Mesodermal cell (in vitro differentiated cells): Measurements from ENCODE around the gene GARIN5A.

Source experiments
- H3K27ac ChIP-seq: 2 replicates; pipeline ENCODE4 v1.7.0; 2013; ENCODE audit warnings: mild to moderate bottlenecking, low read depth, low read length, moderate library complexity; ENCODE audit not compliant: severe bottlenecking
- H3K36me3 ChIP-seq: 2 replicates; pipeline ENCODE4 v1.7.1; 2013; ENCODE audit warnings: mild to moderate bottlenecking, low read length, moderate library complexity; ENCODE audit not compliant: control insufficient read depth, insufficient read depth
- H3K4me1 ChIP-seq: one replicate; pipeline ENCODE4 v1.7.1; 2013; ENCODE audit warnings: mild to moderate bottlenecking, low read length; ENCODE audit not compliant: insufficient read depth, control insufficient read depth, poor library complexity, severe bottlenecking
- H3K4me3 ChIP-seq: 2 replicates; pipeline ENCODE4 v1.7.0; 2013; ENCODE audit warnings: low read length, control low read depth, mild to moderate bottlenecking; ENCODE audit not compliant: insufficient read depth, poor library complexity, severe bottlenecking; ENCODE audit errors: extremely low read depth
- H3K9me3 ChIP-seq: 2 replicates; pipeline ENCODE4 v1.7.1; 2013; ENCODE audit warnings: mild to moderate bottlenecking, low read length, moderate library complexity; ENCODE audit not compliant: control insufficient read depth
- WGBS, 2 experiments: methylation state at CpG; one replicate each; pipeline ENCODE4 v1.1.5; 2013; ENCODE audit warnings: missing lambda C conversion rate in 2 of 2; ENCODE audit not compliant: insufficient coverage in 2 of 2; 5-methylcytosine and 5-hydroxymethylcytosine counted together

The GARIN5A gene

GRCh38 chr19:50432221-50433028 lies 44.2 kb downstream of the GARIN5A start, which contains the start of gene MYBPC2:
MYBPC2 (plus strand) TSS chr19:50432892; CDS start chr19:50432954, 62 bp downstream.
- no peaks in the 10 kb centered on the region for H3K9me3 ChIP-seq
- WGBS, 2 experiments = 16% methylated on average over 33 to 34 of the region's 40 CpGs
- peak within 1 kb of the TSS; percentile 10 for H3K27ac ChIP-seq
- no peaks in the 10 kb centered on the region for H3K36me3 ChIP-seq
- peaks cover 3% of the 10 kb centered on the region for H3K4me1 ChIP-seq
- H3K4me3 ChIP-seq = peak within 1 kb of the TSS; percentile 50

- H3K4me3 ChIP-seq = peak overlapping the region; percentile 50
- H3K36me3 ChIP-seq = no peaks in the 10 kb centered on the region
- H3K27ac ChIP-seq = peak overlapping the region; percentile 10
- peaks cover 3% of the 10 kb centered on the region for H3K4me1 ChIP-seq
- 5 to 8% methylated on average over 19 to 20 of the region's 54 CpGs for WGBS, 2 experiments
- H3K9me3 ChIP-seq = no peaks in the 10 kb centered on the region
Measured at GRCh38 chr19:50431343-50432220, 45.1 kb downstream of the GARIN5A start.

- Histone ChIP-seq H3K27ac (no peak overlapping the region), H3K9me3 (no peaks in the 10 kb centered on the region), H3K4me3 (peak overlapping the region; percentile 50), H3K36me3 (no peaks in the 10 kb centered on the region), H3K4me1 (peaks cover 3% of the 10 kb centered on the region)
- 62 to 81% methylated on average over 5 to 9 of the region's 13 CpGs for WGBS, 2 experiments
Measured at GRCh38 chr19:50430888-50431342, 45.7 kb downstream of the GARIN5A start.

- H3K4me1 ChIP-seq = peaks cover 3% of the 10 kb centered on the region
- H3K36me3 ChIP-seq = no peaks in the 10 kb centered on the region
- no peaks in the 10 kb centered on the region for H3K9me3 ChIP-seq
- 86 to 92% methylated on average over 5 to 7 of the region's 7 CpGs for WGBS, 2 experiments
- H3K27ac ChIP-seq = no peak overlapping the region
- no peak overlapping the region for H3K4me3 ChIP-seq
Measured at GRCh38 chr19:50428772-50429463, 47.7 kb downstream of the GARIN5A start.

GRCh38 chr19:50427997-50428425 lies 48.6 kb downstream of the GARIN5A start:
- no peak overlapping the region for H3K27ac ChIP-seq
- WGBS, 2 experiments = 87 to 92% methylated on average over 35 to 38 of the region's 38 CpGs
- H3K4me1 ChIP-seq = peaks cover 3% of the 10 kb centered on the region
- H3K9me3 ChIP-seq = no peaks in the 10 kb centered on the region
- no peaks in the 10 kb centered on the region for H3K36me3 ChIP-seq
- no peak overlapping the region for H3K4me3 ChIP-seq

GRCh38 chr19:50427318-50427925 lies 49.2 kb downstream of the GARIN5A start:
- Histone ChIP-seq H3K4me3 (no peak overlapping the region), H3K9me3 (no peaks in the 10 kb centered on the region), H3K36me3 (no peaks in the 10 kb centered on the region), H3K4me1 (peaks cover 1% of the 10 kb centered on the region), H3K27ac (no peak overlapping the region)
- WGBS, 2 experiments = 94 to 95% methylated on average over 11 to 17 of the region's 26 CpGs

- Histone ChIP-seq H3K27ac (no peak overlapping the region), H3K36me3 (no peaks in the 10 kb centered on the region), H3K4me1 (no peaks in the 10 kb centered on the region), H3K9me3 (no peaks in the 10 kb centered on the region), H3K4me3 (no peak overlapping the region)
- 65 to 97% methylated on average over 3 to 6 of the region's 7 CpGs for WGBS, 2 experiments
Measured at GRCh38 chr19:50425581-50425980, 51.1 kb downstream of the GARIN5A start.

- 93 to 95% methylated on average over 12 to 18 of the region's 22 CpGs for WGBS, 2 experiments
- Histone ChIP-seq H3K4me3 (no peak overlapping the region), H3K27ac (no peak overlapping the region), H3K36me3 (no peaks in the 10 kb centered on the region), H3K9me3 (no peaks in the 10 kb centered on the region), H3K4me1 (peaks cover 8% of the 10 kb centered on the region)
Measured at GRCh38 chr19:50423279-50424113, 53.2 kb downstream of the GARIN5A start.

- Histone ChIP-seq H3K4me3 (no peak overlapping the region), H3K36me3 (no peaks in the 10 kb centered on the region), H3K27ac (no peak overlapping the region), H3K4me1 (peaks cover 11% of the 10 kb centered on the region), H3K9me3 (no peaks in the 10 kb centered on the region)
- WGBS, 2 experiments = 87 to 92% methylated on average over 10 to 11 of the region's 18 CpGs
Measured at GRCh38 chr19:50422397-50423278, 54.0 kb downstream of the GARIN5A start.
